ENCODE data around the gene RNFT2. TPM values are rescaled to one million over a fixed set of nuclear protein-coding genes. Genes with fewer than 3 reads are reported as not detected.

The RNFT2 gene
- total RNA-seq, 3 donors from 2014 or later: under 0.01 to 1.9 (median 1.6) TPM

- Histone ChIP-seq H3K4me1 (no peaks in the 10 kb centered on the region), H3K27me3 (no peaks in the 10 kb centered on the region), H3K9me3 (no peaks in the 10 kb centered on the region), H3K36me3 (no peaks in the 10 kb centered on the region), H3K27ac (no peak overlapping the region), H3K4me3 (no peak overlapping the region)
- no peak for TF ChIP-seq POLR2A (IDR thresholded peaks at IDR 0.05)
- intact Hi-C loops (cut with DNase I; ENCODE audit: low total_unique reads): no loop called here
- DNase-seq (ENCODE audit: low spot score in 2 of 2): no peak
Measured at GRCh38 chr12:116790066-116790465, 52.0 kb downstream of the RNFT2 start.

GRCh38 chr12:116792403-116792802 lies 54.3 kb downstream of the RNFT2 start:
- Histone ChIP-seq H3K9me3 (no peaks in the 10 kb centered on the region), H3K36me3 (no peaks in the 10 kb centered on the region), H3K27ac (no peak overlapping the region), H3K4me3 (no peak overlapping the region), H3K27me3 (no peaks in the 10 kb centered on the region), H3K4me1 (no peaks in the 10 kb centered on the region)
- intact Hi-C loops (cut with DNase I; ENCODE audit: low total_unique reads): no loop called here
- TF ChIP-seq CTCF (IDR thresholded peaks at IDR 0.05) (no peak), POLR2A (IDR thresholded peaks at IDR 0.05) (no peak), POLR2AphosphoS5 (IDR thresholded peaks at IDR 0.05) (no peak)
- no peak for DNase-seq (ENCODE audit: low spot score in 2 of 2)

GRCh38 chr12:116794725-116795124 lies 56.6 kb downstream of the RNFT2 start:
- no peak overlapping the region for H3K27ac ChIP-seq
- DNase-seq (ENCODE audit: low spot score in 2 of 2): no peak
- intact Hi-C loops (cut with DNase I; ENCODE audit: low total_unique reads): no loop called here

GRCh38 chr12:116797885-116798284 lies 59.8 kb downstream of the RNFT2 start:
- H3K4me1 ChIP-seq: no peaks in the 10 kb centered on the region
- intact Hi-C loops (cut with DNase I; ENCODE audit: low total_unique reads): no loop called here

More at GRCh38 chr12:116794725-116795124, 56.6 kb downstream of the RNFT2 start:
- Histone ChIP-seq H3K4me1 (no peaks in the 10 kb centered on the region), H3K36me3 (no peaks in the 10 kb centered on the region), H3K9me3 (peaks cover 11 to 14% of the 10 kb centered on the region in 2 donors), H3K27me3 (no peaks in the 10 kb centered on the region), H3K4me3 (no peak overlapping the region)
- TF ChIP-seq POLR2AphosphoS5 (IDR thresholded peaks at IDR 0.05): no peak
- TF ChIP-seq CTCF (IDR thresholded peaks at IDR 0.05): no peak
- no peak for TF ChIP-seq POLR2A (IDR thresholded peaks at IDR 0.05)

GRCh38 chr12:116798719-116799118 lies 60.6 kb downstream of the RNFT2 start:
- intact Hi-C loops (cut with DNase I; ENCODE audit: low total_unique reads): no loop called here
- no peak for DNase-seq (ENCODE audit: low spot score in 2 of 2)
- no peaks in the 10 kb centered on the region for H3K36me3 ChIP-seq
- no peaks in the 10 kb centered on the region for H3K27me3 ChIP-seq
- H3K4me1 ChIP-seq: no peaks in the 10 kb centered on the region
- no peak overlapping the region for H3K4me3 ChIP-seq
- H3K27ac ChIP-seq: no peak overlapping the region
- TF ChIP-seq CTCF (IDR thresholded peaks at IDR 0.05): no peak
- TF ChIP-seq POLR2A (IDR thresholded peaks at IDR 0.05): no peak
- no peak for TF ChIP-seq POLR2AphosphoS5 (IDR thresholded peaks at IDR 0.05)
- peaks cover 11 to 14% of the 10 kb centered on the region in 2 donors for H3K9me3 ChIP-seq

More at GRCh38 chr12:116797885-116798284, 59.8 kb downstream of the RNFT2 start:
- no peak overlapping the region for H3K27ac ChIP-seq
- TF ChIP-seq POLR2AphosphoS5 (IDR thresholded peaks at IDR 0.05) (no peak), POLR2A (IDR thresholded peaks at IDR 0.05) (no peak), CTCF (IDR thresholded peaks at IDR 0.05) (no peak)
- H3K9me3 ChIP-seq: peaks cover 11 to 14% of the 10 kb centered on the region in 2 donors
- H3K4me3 ChIP-seq: no peak overlapping the region
- DNase-seq (ENCODE audit: low spot score in 2 of 2): no peak
- H3K27me3 ChIP-seq: no peaks in the 10 kb centered on the region
- H3K36me3 ChIP-seq: no peaks in the 10 kb centered on the region

- no peaks in the 10 kb centered on the region for H3K27me3 ChIP-seq
- intact Hi-C loops (cut with DNase I; ENCODE audit: low total_unique reads): no loop called here
- H3K9me3 ChIP-seq: peaks cover 11 to 14% of the 10 kb centered on the region in 2 donors
- DNase-seq (ENCODE audit: low spot score in 2 of 2): no peak
- no peak overlapping the region for H3K27ac ChIP-seq
- no peak for TF ChIP-seq POLR2AphosphoS5 (IDR thresholded peaks at IDR 0.05)
- no peak for TF ChIP-seq CTCF (IDR thresholded peaks at IDR 0.05)
- no peak for TF ChIP-seq POLR2A (IDR thresholded peaks at IDR 0.05)
- no peak overlapping the region for H3K4me3 ChIP-seq
- H3K4me1 ChIP-seq: no peaks in the 10 kb centered on the region
- H3K36me3 ChIP-seq: no peaks in the 10 kb centered on the region
Measured at GRCh38 chr12:116799955-116800354, 61.8 kb downstream of the RNFT2 start.

Data from breast epithelium (tissue), 4 donors.